ENCODE results near the gene CRKL.

The CRKL gene

DNA sequence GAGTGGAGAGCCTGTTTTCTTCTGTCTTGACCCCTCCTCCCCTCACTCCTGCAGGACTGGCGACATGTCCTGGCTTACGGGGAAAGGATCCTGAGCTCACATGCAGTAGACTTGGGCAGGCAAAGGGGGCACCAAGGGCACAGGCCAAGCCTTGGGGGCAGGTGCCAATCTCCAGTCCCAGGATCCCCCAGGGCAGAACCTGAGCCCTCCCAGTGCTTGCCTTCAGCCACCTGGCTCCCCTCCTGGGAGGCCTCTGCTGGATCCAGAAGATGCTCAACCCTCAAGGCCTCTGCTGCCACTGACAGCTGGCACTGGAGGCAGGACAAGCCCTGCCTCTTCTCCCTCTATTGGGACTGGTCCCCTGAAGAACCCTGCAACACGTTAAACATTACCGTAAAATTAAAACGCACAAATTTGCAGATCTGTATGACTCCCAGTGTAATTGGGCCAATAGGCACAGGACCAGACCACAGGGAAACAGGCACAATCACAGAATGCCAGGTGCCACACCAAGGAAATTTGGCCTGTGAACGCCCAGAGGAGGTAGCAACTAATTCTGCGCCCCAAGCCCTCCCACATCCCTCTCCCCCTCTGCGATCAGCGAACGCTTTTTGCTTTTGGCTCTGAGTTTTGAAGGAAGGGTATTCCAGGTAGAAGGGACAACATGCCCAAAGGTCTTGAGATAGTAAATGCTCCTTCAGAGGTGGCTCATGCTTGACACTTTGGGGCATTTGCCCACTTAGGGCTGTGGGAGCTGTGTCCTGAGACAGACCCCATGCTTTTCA, 63.9 kb downstream of the CRKL start:
- no peak for DNase-seq (ENCODE audit: low read depth, low spot score)

DNA sequence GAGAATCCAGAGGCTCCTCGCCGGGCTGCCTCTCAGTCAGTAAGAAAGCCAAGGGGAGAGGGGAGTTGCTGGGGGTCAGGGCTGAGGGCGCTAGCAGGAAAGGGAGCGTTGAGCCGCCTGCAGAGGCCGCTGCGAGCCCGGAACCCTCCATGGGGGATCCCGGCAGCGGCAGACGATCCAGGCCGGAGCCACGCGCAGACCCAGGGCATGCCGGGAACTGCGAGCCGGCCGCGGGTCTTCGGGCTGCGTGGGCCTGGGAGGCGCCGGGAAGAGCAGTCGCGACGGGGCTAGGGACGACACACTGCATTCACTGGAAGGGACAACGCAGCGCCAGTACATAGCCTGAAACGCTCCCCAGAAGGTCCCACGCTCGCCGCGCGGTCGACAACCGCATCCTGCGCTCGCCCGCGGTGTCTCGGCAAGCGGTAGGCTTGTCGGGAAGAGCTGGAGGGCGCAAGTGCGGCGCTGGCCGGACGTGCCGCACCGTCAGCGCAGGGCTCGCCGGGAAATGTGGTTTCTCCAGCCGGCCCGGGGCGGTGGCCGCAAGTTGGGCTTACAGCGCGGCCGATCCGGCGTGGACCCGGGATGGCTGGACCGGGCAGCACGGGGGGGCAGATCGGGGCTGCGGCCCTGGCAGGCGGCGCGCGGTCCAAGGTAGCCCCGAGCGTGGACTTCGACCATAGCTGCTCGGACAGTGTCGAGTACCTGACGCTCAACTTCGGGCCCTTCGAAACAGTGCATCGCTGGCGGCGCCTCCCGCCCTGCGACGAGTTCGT, 64.8 kb downstream of the CRKL start, which contains the start of gene LZTR1:
Gene LZTR1, plus strand, starts transcription at position 511 of the 776 bp plus-strand sequence. Its CDS starts 75 bp downstream, at position 586.
- peak; percentile 94 for DNase-seq (ENCODE audit: low read depth, low spot score)

DNA sequence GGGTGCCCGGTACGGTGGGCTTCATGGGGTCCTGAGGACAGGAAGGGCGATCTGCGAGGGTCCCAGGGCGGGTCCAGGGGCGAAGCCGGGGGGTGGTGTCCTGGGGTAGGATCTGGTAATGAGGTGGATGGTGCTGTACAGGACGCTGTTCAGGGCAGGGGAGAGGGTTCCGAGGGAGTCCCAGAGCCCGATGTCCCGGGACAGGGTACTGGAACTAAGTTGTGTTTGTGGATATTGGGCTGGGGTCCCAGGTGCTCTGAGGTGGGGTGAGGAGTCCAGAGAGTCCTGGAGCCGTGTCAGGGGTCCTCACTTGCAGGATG, 65.3 kb downstream of the CRKL start:
- DNase-seq (ENCODE audit: low read depth, low spot score) = no peak

DNA sequence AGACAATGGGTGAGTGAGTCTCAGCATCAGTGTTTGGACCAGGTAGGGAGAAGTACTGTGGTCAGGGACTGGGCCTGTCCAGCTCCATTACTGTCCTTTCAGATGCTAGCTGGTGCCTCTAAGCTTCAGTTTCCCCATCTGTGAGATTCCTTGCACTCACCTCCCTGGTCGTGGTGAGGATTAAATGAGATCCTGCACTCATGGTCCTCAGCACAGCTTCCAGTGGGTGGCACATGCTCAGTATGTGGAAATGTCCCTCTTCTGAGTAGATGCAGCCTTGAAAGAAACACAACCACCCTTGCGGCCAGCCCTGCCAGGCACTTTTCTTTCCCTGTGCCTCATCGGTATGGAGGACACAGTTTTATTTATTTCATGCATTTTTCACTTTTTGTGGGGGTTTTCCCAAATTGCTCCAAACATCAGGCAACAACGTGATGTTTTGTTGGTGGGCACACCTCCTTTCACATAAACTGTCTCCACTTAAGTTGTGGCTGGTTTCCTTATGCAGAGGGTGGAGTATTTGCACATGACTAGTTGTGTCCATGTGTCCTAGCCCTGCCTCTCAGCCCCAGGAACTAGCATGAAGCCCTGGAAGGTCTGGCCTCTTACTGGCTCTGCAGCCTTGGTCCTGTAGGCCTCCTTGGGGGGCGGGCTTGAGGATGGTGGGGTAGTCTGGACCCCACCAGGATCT, 66.0 kb downstream of the CRKL start:
- DNase-seq (ENCODE audit: low read depth, low spot score) = no peak

DNA sequence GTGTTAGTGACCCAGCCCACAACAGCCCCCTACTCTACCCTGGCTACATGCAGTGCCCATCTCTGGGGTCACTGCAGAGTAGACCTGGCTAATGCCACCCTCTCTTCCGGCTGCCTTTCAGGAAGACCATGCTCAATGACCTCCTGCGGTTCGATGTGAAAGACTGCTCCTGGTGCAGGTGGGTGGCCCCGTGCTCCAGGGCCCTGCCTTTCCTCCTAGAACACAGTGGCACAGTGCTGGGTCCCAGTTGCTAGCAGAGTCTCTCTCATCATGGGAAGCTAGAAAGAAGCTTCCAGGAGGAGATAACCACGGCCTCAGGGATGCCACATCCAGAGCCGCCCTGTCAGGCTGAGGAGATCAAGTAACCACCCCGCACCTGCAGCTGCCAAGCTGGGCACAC, 68.5 kb downstream of the CRKL start:
- no peak for DNase-seq (ENCODE audit: low read depth, low spot score)

DNA sequence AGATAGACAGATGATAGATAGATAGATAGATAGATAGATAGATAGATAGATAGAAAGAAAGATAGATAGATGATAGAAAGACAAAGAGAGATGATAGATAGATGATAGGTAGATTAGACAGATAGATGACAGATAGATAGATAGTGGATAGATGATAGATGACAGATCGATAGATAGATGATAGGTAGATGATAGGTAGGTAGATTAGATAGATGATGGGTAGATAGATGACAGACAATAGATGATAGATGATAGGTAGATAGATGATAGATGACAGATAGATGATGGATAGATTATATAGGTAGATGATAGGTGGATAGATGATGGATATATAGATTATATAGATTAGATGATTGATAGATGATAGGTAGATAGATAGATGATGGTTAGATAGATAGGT, 69.2 kb downstream of the CRKL start:
- DNase-seq (ENCODE audit: low read depth, low spot score) = no peak

DNA sequence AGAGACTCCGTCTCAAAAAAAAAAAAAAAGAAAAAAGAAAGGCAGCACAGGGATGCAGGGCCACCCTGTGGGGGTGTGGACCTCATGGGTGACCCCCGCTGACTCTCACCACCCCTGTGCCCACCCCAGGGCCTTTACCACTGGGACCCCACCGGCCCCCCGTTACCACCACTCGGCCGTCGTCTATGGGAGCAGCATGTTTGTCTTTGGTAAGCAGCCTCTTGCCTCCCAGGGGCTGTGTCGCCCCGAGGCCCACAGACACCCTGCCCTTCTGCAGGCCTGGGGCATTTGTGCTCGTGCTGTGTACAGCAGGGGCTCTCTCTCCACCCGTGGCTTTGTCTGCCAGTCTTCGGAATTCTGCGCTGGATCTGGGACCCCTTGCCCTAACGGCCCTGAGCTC, 70.2 kb downstream of the CRKL start:
- no peak for DNase-seq (ENCODE audit: low read depth, low spot score)

DNA sequence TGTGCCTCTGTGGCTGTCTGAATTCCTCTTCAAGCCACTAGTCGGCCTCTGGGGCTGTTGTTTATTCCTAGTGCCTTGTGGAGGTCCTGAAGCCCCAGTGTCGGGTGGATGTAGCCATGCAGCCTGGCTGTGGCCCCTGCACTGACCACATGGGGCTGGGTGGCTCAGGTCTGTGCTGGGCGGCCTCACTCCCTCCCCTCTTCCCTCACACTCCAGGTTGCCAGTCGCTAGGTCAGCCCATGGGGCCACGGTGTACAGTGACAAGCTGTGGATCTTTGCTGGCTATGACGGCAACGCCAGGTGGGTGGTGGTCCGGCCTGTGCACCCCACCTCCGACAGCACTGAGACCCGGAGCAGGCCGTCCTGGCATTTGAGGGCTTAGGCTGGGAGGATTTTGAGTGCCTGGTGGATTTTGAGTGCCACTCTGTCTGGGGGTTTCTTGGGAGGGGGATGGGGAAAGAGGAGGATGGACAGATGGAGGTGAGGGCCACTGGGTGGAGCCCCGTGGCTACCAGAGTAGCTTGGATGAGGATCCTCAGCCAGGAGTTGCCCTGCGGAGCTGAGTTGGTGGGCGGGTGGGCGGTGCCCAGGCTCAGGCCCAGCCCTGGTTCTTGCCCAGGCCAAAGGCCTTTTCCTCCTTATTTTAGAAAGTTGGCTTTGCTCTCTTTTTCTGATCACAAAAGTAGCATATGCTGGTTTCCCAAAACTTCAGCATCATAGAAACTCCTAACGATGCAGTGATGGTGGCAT, 71.5 kb downstream of the CRKL start:
- no peak for DNase-seq (ENCODE audit: low read depth, low spot score)

DNA sequence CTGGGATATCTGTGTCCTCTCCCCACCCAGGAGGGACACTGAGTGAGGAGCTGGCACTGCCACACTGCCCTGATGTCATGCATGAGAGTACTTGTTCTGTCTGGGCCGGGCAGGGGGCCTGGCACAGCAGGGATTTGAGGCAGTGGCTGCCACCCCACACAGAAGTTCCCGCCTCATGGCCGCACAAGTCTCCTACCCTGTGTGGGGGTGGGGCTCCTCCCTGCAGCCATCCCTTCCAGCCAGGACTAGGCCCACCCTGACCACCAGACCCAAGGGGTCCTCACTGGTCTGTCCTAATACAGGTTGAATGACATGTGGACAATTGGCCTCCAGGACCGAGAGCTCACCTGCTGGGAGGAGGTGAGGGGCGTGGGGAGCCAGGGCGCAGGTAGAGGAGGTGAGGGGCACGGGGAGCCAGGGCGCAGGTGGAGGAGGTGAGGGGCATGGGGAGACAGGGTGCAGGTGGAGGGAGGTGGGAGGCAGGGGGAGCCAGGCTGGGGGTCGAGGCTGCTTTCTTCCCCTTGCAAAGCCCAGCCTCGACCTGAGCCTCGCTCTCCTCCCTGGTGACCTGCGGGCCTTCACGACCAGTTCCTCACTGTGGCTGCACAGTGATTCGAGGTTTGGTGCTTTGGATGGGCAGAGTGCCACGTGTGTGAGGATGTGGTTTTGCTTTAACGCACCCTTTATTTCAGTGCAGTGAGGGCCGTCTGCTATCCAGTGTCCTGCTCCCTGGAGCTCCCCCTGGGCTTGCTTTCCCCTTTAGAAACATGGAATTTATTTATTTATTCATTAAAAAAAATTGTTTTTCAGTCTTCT, 72.3 kb downstream of the CRKL start:
- DNase-seq (ENCODE audit: low read depth, low spot score) = peak; percentile 76

DNA sequence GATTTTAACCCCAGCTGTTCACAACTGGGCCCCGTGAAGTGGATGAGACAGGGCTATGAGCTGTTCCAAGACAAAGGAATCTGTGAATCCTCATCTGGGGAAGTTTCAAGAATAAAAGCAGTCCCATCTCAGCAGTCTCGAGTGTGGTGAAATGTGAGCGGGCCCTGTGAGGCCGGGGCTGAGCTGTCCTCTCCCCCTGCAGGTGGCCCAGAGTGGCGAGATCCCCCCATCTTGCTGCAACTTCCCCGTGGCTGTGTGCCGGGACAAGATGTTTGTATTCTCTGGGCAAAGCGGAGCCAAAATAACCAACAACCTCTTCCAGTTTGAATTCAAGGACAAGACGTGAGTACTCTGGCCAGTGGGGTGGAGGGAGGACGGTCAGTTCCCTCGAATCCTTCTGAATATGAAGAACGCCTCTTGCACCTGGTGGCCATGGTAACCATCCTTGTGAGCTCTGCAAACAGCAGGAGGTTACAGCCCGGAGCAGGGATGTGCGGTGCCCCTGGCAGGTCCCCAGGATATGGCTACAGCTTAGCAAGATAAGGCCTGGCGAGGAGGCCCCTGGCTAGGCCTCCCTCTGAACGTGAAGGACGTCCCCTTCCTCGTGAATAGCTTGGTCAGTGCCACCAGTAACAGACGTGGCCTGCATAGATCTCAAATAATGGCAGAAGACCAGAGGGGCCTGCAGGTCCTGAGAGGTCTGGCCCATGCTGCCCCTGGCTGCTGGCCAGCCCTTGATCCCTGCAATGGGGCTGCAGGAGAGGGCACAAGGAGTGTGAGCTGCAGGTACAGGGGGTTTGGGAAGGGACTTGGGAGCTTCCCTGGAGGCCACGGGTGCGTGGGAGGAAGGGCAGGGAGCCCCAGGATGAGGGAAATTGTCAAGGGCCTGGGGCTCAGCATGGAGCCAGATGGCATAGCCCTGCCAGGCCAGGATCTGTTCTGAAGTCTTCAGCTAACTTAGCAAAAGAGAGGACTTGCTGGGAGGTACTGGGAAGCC, 73.3 kb downstream of the CRKL start:
- DNase-seq (ENCODE audit: low read depth, low spot score) = no peak

DNA sequence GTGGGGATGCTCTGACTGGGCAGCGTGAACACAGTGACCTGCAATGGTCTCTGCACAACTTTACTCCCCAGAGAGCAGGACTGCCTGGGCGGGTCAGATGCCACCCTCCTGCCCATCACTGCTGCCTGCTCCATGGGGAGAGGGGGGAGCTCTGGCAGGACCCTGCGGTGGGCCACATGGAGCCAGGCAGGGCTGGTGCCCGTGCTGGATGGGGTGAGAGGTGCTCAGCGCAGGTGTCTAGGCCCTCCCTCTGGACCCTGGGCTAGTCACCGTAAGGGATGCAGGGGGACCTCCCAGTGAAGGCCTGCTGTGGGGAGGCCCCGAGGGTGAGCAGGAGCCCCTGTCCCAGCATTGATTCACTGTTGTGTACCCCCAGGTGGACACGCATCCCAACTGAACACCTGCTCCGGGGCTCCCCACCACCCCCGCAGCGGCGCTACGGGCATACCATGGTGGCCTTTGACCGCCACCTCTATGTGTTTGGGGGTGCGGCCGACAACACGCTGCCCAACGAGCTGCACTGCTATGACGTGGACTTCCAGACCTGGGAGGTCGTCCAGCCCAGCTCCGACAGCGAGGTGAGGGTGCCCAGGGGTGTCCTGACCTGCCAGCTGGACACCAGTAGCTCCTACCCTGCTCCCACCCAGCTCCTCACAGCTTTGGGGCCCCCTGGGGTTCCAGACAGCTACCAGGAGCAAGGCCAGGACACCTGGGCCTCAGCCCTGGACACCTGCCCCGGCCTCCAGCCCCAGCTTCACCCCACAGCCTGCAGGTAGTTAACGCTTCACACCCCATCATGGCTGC, 74.2 kb downstream of the CRKL start:
- no peak for DNase-seq (ENCODE audit: low read depth, low spot score)

DNA sequence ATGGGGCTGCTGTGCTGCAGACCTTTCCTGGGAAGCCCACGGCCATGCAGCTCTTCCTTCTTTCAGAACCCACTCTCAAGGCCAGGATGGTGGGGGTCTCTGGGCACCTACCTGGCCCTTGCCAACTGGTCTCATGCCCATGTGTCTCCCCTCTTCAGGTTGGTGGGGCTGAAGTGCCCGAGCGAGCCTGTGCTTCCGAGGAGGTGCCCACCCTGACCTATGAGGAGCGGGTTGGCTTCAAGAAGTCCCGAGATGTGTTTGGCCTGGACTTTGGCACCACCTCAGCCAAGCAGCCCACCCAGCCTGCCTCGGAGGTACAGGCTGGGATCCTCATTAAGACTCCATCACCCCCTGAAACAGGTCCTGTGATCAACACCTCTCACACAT, 74.8 kb downstream of the CRKL start:
- DNase-seq (ENCODE audit: low read depth, low spot score) = no peak

DNA sequence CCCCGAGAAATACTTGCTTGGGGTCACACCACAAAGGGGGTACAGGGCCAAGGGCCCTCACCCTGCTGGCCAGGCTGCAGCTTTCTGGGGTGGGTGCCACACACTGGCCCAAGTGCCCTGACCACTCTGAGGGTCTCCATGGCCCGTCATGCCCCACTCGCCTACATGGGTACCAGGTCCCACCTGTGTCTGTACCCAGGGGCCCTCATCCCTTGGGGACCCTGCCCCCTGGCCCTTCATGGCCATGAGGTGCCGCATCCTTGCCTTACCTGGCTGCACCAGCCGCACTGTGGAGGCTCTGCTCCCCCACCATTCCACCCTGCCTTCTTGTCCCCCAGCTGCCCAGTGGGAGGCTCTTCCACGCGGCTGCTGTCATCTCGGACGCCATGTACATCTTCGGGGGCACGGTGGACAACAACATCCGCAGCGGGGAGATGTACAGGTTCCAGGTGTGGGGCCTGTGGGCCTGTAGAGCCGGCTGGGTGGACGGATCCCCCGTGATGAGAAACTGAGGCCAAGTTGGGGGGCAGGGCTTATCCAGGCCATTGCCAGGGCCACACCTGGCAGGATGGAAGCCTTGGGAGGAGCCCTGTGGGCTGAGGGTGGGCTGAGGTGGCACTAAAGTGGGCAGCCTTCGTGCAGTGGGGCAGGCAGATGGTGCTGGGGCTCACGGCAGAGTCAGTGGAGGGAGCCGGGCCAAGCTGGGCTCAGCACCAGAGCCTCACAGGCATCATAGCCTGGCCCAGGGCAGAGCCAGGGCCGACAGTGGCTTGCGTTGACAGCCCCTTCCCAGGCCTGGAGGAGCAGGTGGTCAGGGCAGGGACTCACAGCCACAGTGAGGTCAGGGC, 75.5 kb downstream of the CRKL start:
- DNase-seq (ENCODE audit: low read depth, low spot score) = no peak

DNA sequence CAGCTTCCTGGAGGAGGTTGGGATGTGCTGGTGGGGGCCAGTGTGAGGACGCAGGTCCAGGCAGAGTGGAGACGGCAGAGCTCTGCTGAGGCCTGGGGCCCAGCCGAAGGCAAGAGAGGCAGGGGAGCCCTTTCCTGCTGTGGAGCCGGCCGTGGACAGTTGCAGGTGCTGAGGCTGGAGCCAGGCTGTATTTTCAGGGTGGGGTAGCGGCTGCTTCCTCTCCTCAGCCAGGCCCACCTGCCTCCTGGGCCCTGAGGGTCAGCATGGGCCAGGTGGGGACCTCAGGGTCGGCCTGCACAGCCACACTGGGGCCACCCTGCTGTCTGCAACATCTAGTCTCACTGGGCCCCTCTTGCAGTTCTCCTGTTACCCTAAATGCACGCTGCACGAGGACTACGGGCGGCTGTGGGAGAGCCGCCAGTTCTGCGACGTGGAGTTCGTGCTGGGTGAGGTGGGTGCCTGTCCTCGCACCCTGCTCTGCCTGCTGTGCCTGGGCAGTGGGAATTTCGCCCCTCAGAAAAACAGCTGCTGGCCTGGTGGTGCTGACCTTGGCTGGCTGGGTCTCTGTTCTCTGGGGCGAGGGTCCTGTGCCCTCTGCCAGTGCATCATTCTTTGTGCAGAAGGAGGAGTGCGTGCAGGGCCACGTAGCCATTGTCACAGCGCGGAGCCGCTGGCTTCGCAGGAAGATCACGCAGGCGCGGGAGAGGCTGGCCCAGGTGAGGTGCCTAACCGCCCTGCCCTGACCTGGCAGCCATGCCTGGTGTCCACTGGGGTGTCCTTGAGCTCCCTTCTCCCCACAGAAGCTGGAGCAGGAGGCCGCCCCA, 76.3 kb downstream of the CRKL start:
- no peak for DNase-seq (ENCODE audit: low read depth, low spot score)

DNA sequence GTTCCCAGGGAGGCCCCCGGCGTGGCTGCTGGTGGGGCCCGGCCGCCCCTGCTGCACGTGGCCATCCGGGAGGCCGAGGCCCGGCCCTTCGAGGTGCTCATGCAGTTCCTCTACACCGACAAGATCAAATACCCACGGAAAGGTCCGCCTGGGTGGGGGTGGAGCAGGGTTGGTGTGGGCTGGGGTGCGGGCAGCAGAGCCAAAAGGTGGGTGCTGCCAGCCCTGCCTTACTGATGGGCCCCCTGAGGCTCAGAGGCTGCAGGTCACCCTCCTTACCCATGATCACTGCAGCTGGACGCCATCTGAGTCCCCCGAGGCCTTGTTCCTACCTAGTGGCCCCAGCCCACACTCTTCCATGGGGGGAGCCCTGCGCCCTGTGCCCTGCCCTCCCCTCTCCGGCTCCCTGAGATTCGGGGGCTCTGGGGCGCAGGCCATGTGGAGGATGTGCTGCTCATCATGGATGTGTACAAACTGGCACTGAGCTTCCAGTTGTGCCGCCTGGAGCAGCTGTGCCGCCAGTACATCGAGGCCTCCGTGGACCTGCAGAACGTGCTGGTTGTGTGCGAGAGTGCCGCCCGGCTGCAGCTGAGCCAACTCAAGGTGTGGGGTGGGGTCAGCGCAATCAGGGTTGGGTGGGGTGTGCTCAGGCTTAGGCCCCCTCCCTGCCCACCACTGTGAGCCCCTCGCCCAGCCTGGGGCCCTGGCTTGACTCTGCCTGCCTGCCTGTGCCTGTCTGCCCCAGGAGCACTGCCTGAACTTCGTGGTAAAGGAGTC, 77.1 kb downstream of the CRKL start:
- no peak for DNase-seq (ENCODE audit: low read depth, low spot score)

DNA sequence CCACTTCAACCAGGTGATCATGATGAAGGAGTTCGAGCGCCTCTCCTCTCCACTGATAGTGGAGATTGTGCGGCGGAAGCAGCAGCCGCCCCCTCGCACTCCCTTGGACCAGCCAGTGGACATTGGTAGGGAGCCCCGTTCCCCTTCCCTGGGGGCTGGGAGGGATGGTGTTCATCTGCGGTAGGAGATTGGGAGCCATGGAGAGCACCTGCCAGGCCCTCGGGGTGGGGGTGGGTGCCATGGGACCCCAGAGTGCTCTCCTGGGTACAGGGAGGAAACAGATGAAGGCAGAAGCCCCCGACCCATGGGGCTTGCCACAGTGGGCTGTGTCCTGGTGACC, 77.7 kb downstream of the CRKL start:
- no peak for DNase-seq (ENCODE audit: low read depth, low spot score)

Data from astrocyte of the hippocampus (primary cell).